Osteocyte (in vitro differentiated cells): ENCODE results near the gene KRT83. TPM values are rescaled to one million over a fixed set of nuclear protein-coding genes. Genes with fewer than 3 reads are reported as not detected.

ENCODE experiments used
- DNase-seq: peaks from one replicate; pipeline ENCODE4 v3.0.0; 2021; ENCODE audit warnings: mixed read lengths; ENCODE audit not compliant: unreplicated experiment; ENCODE audit errors: extremely low spot score
- H3K27ac Mint-ChIP-seq: one replicate; pipeline ENCODE4 v1.8.0; 2021; ENCODE audit warnings: mild to moderate bottlenecking, mixed read lengths; ENCODE audit not compliant: unreplicated experiment
- H3K27me3 Mint-ChIP-seq: one replicate; pipeline ENCODE4 v1.8.0; 2021; ENCODE audit warnings: mixed read lengths; ENCODE audit not compliant: unreplicated experiment
- H3K36me3 Mint-ChIP-seq: one replicate; pipeline ENCODE4 v1.8.0; 2021; ENCODE audit warnings: mixed read lengths; ENCODE audit not compliant: unreplicated experiment
- H3K4me1 Mint-ChIP-seq: one replicate; pipeline ENCODE4 v1.8.0; 2021; ENCODE audit warnings: mixed read lengths; ENCODE audit not compliant: unreplicated experiment
- H3K4me3 Mint-ChIP-seq: one replicate; pipeline ENCODE4 v1.8.0; 2021; ENCODE audit warnings: mild to moderate bottlenecking, moderate library complexity, mixed read lengths; ENCODE audit not compliant: unreplicated experiment
- H3K9me3 Mint-ChIP-seq: one replicate; pipeline ENCODE4 v1.8.0; 2021; ENCODE audit warnings: mixed read lengths; ENCODE audit not compliant: unreplicated experiment
- long read RNA-seq: library from polyadenylated mRNA; unstranded; transcript quantifications from one replicate; pipeline ENCODE4 v2.0.0, GENCODE V29; 2021
- total RNA-seq: library from RNA; stranded (reverse); gene quantifications from 2 replicates; pipeline ENCODE4 v1.2.1, GENCODE V29; 2021
- TF ChIP-seq, protein P1 (sequence below): fragments of 200-600 bp; sonication (generic); IDR thresholded peaks from 2 replicates; pipeline ENCODE4 v1.5.0; 2021; ENCODE audit warnings: antibody characterized with exemption, mild to moderate bottlenecking, moderate library complexity

Gene KRT83
- total RNA-seq: not detected in 2 replicates
- long read RNA-seq: 0 reads

GRCh38 chr12:52320784-52321400 is at the start of gene KRT83:
Gene KRT83, minus strand, starts transcription at chr12:52321398. Its CDS starts 63 bp downstream, at chr12:52321335.
- Mint-ChIP-seq H3K4me1 (no peaks in the 10 kb centered on the region), H3K36me3 (no peaks in the 10 kb centered on the region), H3K27me3 (peaks cover 41% of the 10 kb centered on the region), H3K27ac (no peak within 1 kb of the TSS), H3K4me3 (no peak within 1 kb of the TSS), H3K9me3 (no peaks in the 10 kb centered on the region)
- TF ChIP-seq, protein P1, sequence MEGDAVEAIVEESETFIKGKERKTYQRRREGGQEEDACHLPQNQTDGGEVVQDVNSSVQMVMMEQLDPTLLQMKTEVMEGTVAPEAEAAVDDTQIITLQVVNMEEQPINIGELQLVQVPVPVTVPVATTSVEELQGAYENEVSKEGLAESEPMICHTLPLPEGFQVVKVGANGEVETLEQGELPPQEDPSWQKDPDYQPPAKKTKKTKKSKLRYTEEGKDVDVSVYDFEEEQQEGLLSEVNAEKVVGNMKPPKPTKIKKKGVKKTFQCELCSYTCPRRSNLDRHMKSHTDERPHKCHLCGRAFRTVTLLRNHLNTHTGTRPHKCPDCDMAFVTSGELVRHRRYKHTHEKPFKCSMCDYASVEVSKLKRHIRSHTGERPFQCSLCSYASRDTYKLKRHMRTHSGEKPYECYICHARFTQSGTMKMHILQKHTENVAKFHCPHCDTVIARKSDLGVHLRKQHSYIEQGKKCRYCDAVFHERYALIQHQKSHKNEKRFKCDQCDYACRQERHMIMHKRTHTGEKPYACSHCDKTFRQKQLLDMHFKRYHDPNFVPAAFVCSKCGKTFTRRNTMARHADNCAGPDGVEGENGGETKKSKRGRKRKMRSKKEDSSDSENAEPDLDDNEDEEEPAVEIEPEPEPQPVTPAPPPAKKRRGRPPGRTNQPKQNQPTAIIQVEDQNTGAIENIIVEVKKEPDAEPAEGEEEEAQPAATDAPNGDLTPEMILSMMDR: no peak
- DNase-seq: no peak

GRCh38 chr12:52369809-52370208 is 48.6 kb upstream of the KRT83 start:
- Mint-ChIP-seq H3K4me3 (no peak overlapping the region), H3K27ac (no peak overlapping the region), H3K36me3 (no peaks in the 10 kb centered on the region), H3K27me3 (peaks cover 25% of the 10 kb centered on the region), H3K4me1 (no peaks in the 10 kb centered on the region), H3K9me3 (peaks cover 8% of the 10 kb centered on the region)
- TF ChIP-seq, protein P1: no peak
- DNase-seq: no peak

DNA sequence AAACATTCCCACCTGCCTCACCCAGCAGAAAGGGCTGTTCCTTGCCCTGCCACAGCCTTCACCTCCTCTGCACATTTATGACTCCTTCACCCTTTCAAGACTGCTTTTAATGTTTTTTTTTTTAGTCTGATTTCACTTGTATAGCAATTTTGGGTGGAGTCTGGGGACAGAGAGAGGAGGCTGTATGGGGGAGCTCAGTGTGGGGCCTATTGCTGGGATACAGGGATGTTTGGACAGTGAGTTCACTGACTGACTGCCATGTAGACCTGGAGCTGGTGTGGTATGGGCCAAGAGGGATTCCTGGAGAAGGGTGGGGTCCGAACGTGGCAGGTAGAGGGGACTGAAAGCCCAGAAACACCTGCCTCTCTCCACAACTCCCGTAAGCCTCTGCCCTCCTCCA is 48.0 kb upstream of the KRT83 start:
- Mint-ChIP-seq H3K36me3 (no peaks in the 10 kb centered on the region), H3K9me3 (peaks cover 6% of the 10 kb centered on the region), H3K27ac (no peak overlapping the region), H3K4me3 (no peak overlapping the region), H3K27me3 (peaks cover 28% of the 10 kb centered on the region), H3K4me1 (no peaks in the 10 kb centered on the region)
- TF ChIP-seq, protein P1: no peak
- DNase-seq: no peak

DNA sequence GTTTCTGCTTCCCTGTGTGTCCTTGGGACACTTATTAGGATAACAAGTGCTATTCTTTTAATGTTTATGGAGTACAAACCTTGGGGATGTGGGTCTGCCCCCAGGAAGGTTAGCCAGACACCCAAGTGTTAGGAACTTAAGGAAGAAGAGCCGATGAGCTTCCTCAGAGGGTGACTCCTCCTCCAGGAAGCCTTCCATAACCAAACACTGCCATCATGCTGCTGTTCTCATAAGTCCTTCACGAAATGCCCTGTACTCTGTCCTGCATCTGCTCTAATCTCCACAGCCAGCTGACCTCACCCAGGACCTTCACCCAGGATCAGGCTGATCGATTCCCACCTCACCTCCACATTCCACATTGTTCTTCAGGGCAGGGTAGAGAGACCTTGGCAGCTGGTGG is 47.3 kb upstream of the KRT83 start:
- Mint-ChIP-seq H3K9me3 (no peaks in the 10 kb centered on the region), H3K36me3 (no peaks in the 10 kb centered on the region), H3K4me1 (no peaks in the 10 kb centered on the region), H3K27ac (no peak overlapping the region), H3K4me3 (no peak overlapping the region), H3K27me3 (peaks cover 32% of the 10 kb centered on the region)
- TF ChIP-seq, protein P1: no peak
- no peak for DNase-seq

DNA sequence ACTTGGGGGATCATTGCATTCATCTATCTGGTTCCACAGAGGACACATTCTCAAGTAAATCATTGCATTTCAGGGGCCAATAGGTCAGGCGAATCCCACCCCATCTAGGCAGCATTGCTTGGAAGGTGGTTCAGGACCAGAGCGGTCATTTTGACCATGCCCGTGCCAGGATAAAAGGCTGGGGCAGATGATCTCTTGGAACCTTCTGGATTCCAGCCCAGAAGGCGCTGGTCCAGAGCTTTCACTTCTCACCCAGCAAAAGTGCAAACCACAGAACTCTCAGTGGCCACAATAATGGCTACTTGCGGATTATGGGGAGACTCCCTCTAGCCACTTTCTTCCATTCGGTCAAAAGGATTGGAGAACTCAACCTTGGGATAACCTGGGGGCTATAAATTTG is 46.7 kb upstream of the KRT83 start:
- H3K4me3 Mint-ChIP-seq: no peak overlapping the region
- no peaks in the 10 kb centered on the region for H3K9me3 Mint-ChIP-seq
- no peaks in the 10 kb centered on the region for H3K4me1 Mint-ChIP-seq
- H3K27ac Mint-ChIP-seq: no peak overlapping the region
- H3K27me3 Mint-ChIP-seq: peaks cover 34% of the 10 kb centered on the region
- no peaks in the 10 kb centered on the region for H3K36me3 Mint-ChIP-seq
- TF ChIP-seq, protein P1: no peak
- DNase-seq: no peak
